ENCODE results near the gene TMED5.

Gene TMED5

GRCh38 chr1:93113127-93113526 lies 67.1 kb downstream of the TMED5 start:
- DNase-seq: no peak

GRCh38 chr1:93111561-93111960 lies 68.7 kb downstream of the TMED5 start:
- DNase-seq: peak; percentile 69

- DNase-seq: no peak
These were observed 69.1 kb downstream of the TMED5 start for GRCh38 chr1:93111065-93111464.

GRCh38 chr1:93109578-93109977 lies 70.6 kb downstream of the TMED5 start:
- DNase-seq: no peak

- DNase-seq: peak; percentile 22
These were observed 71.9 kb downstream of the TMED5 start for GRCh38 chr1:93108335-93108734.

- DNase-seq: no peak
These were observed 72.8 kb downstream of the TMED5 start for GRCh38 chr1:93107395-93107794.

GRCh38 chr1:93106226-93106625 lies 74.0 kb downstream of the TMED5 start:
- DNase-seq: no peak

- no peak for DNase-seq
These were observed 78.1 kb downstream of the TMED5 start for GRCh38 chr1:93102142-93102541.
